ENCODE data around the gene NAALADL2. TPM values are rescaled to one million over a fixed set of nuclear protein-coding genes. Genes with fewer than 3 reads are reported as not detected.

Gene NAALADL2
- total RNA-seq, 1 experiment from 2014 or later, result 2.7 TPM

DNA sequence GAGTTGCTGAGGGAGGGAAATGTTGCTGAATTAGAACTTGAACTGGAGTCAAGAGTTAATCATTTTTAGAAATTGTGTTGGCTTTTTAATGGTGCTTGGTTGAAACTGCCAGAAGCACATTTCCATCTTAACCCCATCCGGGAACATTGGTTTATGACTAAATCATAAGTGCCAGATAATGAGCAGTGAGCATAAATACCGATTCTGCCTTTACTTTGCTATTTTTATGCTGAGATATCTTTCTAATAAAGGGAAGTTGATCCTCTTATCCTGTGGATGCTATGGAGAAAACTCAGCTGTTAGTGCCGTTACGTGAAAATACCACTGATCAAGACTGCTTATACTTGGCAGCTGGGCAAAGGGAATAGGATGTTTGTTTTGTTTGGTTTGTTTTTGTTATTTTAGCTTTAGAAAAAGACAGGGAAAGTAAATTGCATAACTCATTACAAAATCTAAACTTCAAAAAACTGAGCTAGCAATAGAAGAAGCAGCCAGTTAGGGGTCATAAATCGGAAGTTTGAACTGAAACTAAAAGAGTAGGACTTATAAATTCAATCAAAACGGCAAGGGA lies 813.1 kb downstream of the NAALADL2 start:
- CTCF ChIA-PET, result no interaction called here

GRCh38 chr3:175679568-175679967 lies 820.4 kb downstream of the NAALADL2 start:
- DNase-seq (ENCODE audit: low read depth, low spot score) (no peak), ATAC-seq (no peak)
- Histone ChIP-seq H3K4me3 (ENCODE audit: low read depth in 2 of 2, low read length in 2 of 2) (no peak overlapping the region), H3K4me1 (ENCODE audit: control insufficient read depth, insufficient read depth, low read length) (no peaks in the 10 kb centered on the region), H3K27ac (ENCODE audit: low read length) (no peak overlapping the region), H3K36me3 (ENCODE audit: control insufficient read depth, insufficient read depth, low read length) (no peaks in the 10 kb centered on the region), H3K27me3 (ENCODE audit: control insufficient read depth, insufficient read depth, low read length) (no peaks in the 10 kb centered on the region), H3K9me3 (ENCODE audit: control insufficient read depth, insufficient read depth, low read depth, low read length) (no peaks in the 10 kb centered on the region)
- CTCF ChIA-PET, result no interaction called here
- intact Hi-C loops (cut with micrococcal nuclease; ENCODE audit: unreplicated experiment) (no loop called here), in situ Hi-C loops (cut with HindIII; ENCODE audit: low pct_unique_long_range_greater_than_20kb, low sequenced_read_pairs) (no loop called here)
- TF ChIP-seq, protein P1, sequence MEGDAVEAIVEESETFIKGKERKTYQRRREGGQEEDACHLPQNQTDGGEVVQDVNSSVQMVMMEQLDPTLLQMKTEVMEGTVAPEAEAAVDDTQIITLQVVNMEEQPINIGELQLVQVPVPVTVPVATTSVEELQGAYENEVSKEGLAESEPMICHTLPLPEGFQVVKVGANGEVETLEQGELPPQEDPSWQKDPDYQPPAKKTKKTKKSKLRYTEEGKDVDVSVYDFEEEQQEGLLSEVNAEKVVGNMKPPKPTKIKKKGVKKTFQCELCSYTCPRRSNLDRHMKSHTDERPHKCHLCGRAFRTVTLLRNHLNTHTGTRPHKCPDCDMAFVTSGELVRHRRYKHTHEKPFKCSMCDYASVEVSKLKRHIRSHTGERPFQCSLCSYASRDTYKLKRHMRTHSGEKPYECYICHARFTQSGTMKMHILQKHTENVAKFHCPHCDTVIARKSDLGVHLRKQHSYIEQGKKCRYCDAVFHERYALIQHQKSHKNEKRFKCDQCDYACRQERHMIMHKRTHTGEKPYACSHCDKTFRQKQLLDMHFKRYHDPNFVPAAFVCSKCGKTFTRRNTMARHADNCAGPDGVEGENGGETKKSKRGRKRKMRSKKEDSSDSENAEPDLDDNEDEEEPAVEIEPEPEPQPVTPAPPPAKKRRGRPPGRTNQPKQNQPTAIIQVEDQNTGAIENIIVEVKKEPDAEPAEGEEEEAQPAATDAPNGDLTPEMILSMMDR (IDR thresholded peaks at IDR 0.05), result no peak
- TF ChIP-seq SIN3A (IDR thresholded peaks at IDR 0.05; ENCODE audit: borderline replicate concordance, insufficient read depth, low read depth, low read length) (no peak), POLR2AphosphoS5 (IDR thresholded peaks at IDR 0.05; ENCODE audit: low read depth, low read length) (no peak), TCF7L2 (IDR thresholded peaks at IDR 0.05; ENCODE audit: low read depth, low read length) (no peak)
- TF ChIP-seq, protein P2, sequence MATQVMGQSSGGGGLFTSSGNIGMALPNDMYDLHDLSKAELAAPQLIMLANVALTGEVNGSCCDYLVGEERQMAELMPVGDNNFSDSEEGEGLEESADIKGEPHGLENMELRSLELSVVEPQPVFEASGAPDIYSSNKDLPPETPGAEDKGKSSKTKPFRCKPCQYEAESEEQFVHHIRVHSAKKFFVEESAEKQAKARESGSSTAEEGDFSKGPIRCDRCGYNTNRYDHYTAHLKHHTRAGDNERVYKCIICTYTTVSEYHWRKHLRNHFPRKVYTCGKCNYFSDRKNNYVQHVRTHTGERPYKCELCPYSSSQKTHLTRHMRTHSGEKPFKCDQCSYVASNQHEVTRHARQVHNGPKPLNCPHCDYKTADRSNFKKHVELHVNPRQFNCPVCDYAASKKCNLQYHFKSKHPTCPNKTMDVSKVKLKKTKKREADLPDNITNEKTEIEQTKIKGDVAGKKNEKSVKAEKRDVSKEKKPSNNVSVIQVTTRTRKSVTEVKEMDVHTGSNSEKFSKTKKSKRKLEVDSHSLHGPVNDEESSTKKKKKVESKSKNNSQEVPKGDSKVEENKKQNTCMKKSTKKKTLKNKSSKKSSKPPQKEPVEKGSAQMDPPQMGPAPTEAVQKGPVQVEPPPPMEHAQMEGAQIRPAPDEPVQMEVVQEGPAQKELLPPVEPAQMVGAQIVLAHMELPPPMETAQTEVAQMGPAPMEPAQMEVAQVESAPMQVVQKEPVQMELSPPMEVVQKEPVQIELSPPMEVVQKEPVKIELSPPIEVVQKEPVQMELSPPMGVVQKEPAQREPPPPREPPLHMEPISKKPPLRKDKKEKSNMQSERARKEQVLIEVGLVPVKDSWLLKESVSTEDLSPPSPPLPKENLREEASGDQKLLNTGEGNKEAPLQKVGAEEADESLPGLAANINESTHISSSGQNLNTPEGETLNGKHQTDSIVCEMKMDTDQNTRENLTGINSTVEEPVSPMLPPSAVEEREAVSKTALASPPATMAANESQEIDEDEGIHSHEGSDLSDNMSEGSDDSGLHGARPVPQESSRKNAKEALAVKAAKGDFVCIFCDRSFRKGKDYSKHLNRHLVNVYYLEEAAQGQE (IDR thresholded peaks at IDR 0.05; ENCODE audit: insufficient read depth in 1 of 2, low read depth in 2 of 2, low read length in 1 of 2), result no peak
- no TSS peak for BruUV-seq (replicated peaks)
- POLR2A ChIA-PET, result no interaction called here

More for the DNA sequence above, 813.1 kb downstream of the NAALADL2 start:
- peak; percentile 80 for ATAC-seq
- BruUV-seq (replicated peaks), result no TSS peak
- POLR2A ChIA-PET, result no interaction called here
- Histone ChIP-seq H3K27ac (ENCODE audit: low read length) (no peak overlapping the region), H3K36me3 (ENCODE audit: control insufficient read depth, insufficient read depth, low read length) (no peaks in the 10 kb centered on the region), H3K27me3 (ENCODE audit: control insufficient read depth, insufficient read depth, low read length) (no peaks in the 10 kb centered on the region), H3K4me3 (ENCODE audit: low read depth in 2 of 2, low read length in 2 of 2) (peak overlapping the region; percentile 21 to 26; a peak in 3 of 4 replicates), H3K4me1 (ENCODE audit: control insufficient read depth, insufficient read depth, low read length) (peaks cover 6% of the 10 kb centered on the region), H3K9me3 (ENCODE audit: control insufficient read depth, insufficient read depth, low read depth, low read length) (no peaks in the 10 kb centered on the region)
- intact Hi-C loops (cut with micrococcal nuclease; ENCODE audit: unreplicated experiment) (no loop called here), in situ Hi-C loops (cut with HindIII; ENCODE audit: low pct_unique_long_range_greater_than_20kb, low sequenced_read_pairs) (no loop called here)
- TF ChIP-seq, protein P2 (IDR thresholded peaks at IDR 0.05; ENCODE audit: insufficient read depth in 1 of 2, low read depth in 2 of 2, low read length in 1 of 2), result no peak
- TF ChIP-seq POLR2AphosphoS5 (IDR thresholded peaks at IDR 0.05; ENCODE audit: low read depth, low read length) (no peak), TCF7L2 (IDR thresholded peaks at IDR 0.05; ENCODE audit: low read depth, low read length) (peak; percentile 78; the same call in 1 of the 2 replicates), SIN3A (IDR thresholded peaks at IDR 0.05; ENCODE audit: borderline replicate concordance, insufficient read depth, low read depth, low read length) (no peak)
- TF ChIP-seq, protein P1 (IDR thresholded peaks at IDR 0.05), result no peak
- DNase-seq (ENCODE audit: low read depth, low spot score), result peak; percentile 18
